ENCODE data around the gene TCEAL1.
A peak's percentile ranks its signal among the peaks of the same experiment; 100 is the strongest.
"Not testable (repeated sequence)": the region's sequence is repeated elsewhere in the genome, so short reads cannot be mapped to it uniquely, and the experiment has no call there.

Gene TCEAL1

GRCh38 chrX:103628386-103629317 is at the start of gene TCEAL1:
Gene TCEAL1 (plus strand): TSS chrX:103628975. CDS start chrX:103629917, 942 bp downstream.
- no peaks in the 10 kb centered on the region for H3K36me3 ChIP-seq (ENCODE audit: control insufficient read depth, insufficient read depth, low read length)
- H3K9ac ChIP-seq (ENCODE audit: low read length): peak within 1 kb of the TSS; percentile 81
- H3K27ac ChIP-seq (ENCODE audit: low read depth, low read length): peak within 1 kb of the TSS; percentile 94
- peaks cover 4% of the 10 kb centered on the region for H3K4me1 ChIP-seq (ENCODE audit: control insufficient read depth, insufficient read depth, low read length)
- H3K27me3 ChIP-seq (ENCODE audit: control insufficient read depth, insufficient read depth, low read length): peaks cover 4% of the 10 kb centered on the region
- H3K4me3 ChIP-seq (ENCODE audit: low read length): peak within 1 kb of the TSS; percentile 79

GRCh38 chrX:103584596-103584995 is 44.2 kb upstream of the TCEAL1 start:
- Histone ChIP-seq H3K36me3 (ENCODE audit: control insufficient read depth, insufficient read depth, low read length) (no peaks in the 10 kb centered on the region), H3K27ac (ENCODE audit: low read depth, low read length) (no peak overlapping the region), H3K4me3 (ENCODE audit: low read length) (no peak overlapping the region)

GRCh38 chrX:103585411-103586313 is 43.1 kb upstream of the TCEAL1 start, which contains the start of gene TCEAL4:
Gene TCEAL4 (plus strand): TSS chrX:103585515. CDS start chrX:103586676, 1,161 bp downstream.
- Histone ChIP-seq H3K27ac (ENCODE audit: low read depth, low read length) (peak within 1 kb of the TSS; percentile 94), H3K4me3 (ENCODE audit: low read length) (peak within 1 kb of the TSS; percentile 93), H3K36me3 (ENCODE audit: control insufficient read depth, insufficient read depth, low read length) (no peaks in the 10 kb centered on the region)

More at GRCh38 chrX:103584596-103584995, 44.2 kb upstream of the TCEAL1 start:
- H3K4me1 ChIP-seq (ENCODE audit: control insufficient read depth, insufficient read depth, low read length): no peaks in the 10 kb centered on the region
- no peaks in the 10 kb centered on the region for H3K27me3 ChIP-seq (ENCODE audit: control insufficient read depth, insufficient read depth, low read length)
- H3K9ac ChIP-seq (ENCODE audit: low read length): no peak overlapping the region

GRCh38 chrX:103586314-103586646 is 42.5 kb upstream of the TCEAL1 start:
- Histone ChIP-seq H3K27me3 (ENCODE audit: control insufficient read depth, insufficient read depth, low read length) (no peaks in the 10 kb centered on the region), H3K27ac (ENCODE audit: low read depth, low read length) (peak overlapping the region; percentile 94), H3K9ac (ENCODE audit: low read length) (no peak overlapping the region), H3K36me3 (ENCODE audit: control insufficient read depth, insufficient read depth, low read length) (no peaks in the 10 kb centered on the region), H3K4me3 (ENCODE audit: low read length) (peak overlapping the region; percentile 93), H3K4me1 (ENCODE audit: control insufficient read depth, insufficient read depth, low read length) (no peaks in the 10 kb centered on the region)

More at GRCh38 chrX:103585411-103586313, 43.1 kb upstream of the TCEAL1 start, which contains the start of gene TCEAL4:
- Histone ChIP-seq H3K4me1 (ENCODE audit: control insufficient read depth, insufficient read depth, low read length) (no peaks in the 10 kb centered on the region), H3K27me3 (ENCODE audit: control insufficient read depth, insufficient read depth, low read length) (no peaks in the 10 kb centered on the region), H3K9ac (ENCODE audit: low read length) (peak within 1 kb of the TSS; percentile 93)

- H3K4me3 ChIP-seq (ENCODE audit: low read length): peak overlapping the region; percentile 93
- H3K27ac ChIP-seq (ENCODE audit: low read depth, low read length): peak overlapping the region; percentile 94
- H3K4me1 ChIP-seq (ENCODE audit: control insufficient read depth, insufficient read depth, low read length): no peaks in the 10 kb centered on the region
- no peaks in the 10 kb centered on the region for H3K27me3 ChIP-seq (ENCODE audit: control insufficient read depth, insufficient read depth, low read length)
- no peaks in the 10 kb centered on the region for H3K36me3 ChIP-seq (ENCODE audit: control insufficient read depth, insufficient read depth, low read length)
- H3K9ac ChIP-seq (ENCODE audit: low read length): no peak overlapping the region
Measured at GRCh38 chrX:103586659-103587058, 42.1 kb upstream of the TCEAL1 start.

- not testable (repeated sequence) for H3K9ac ChIP-seq (ENCODE audit: low read length); H3K27me3 ChIP-seq (ENCODE audit: control insufficient read depth, insufficient read depth, low read length); H3K4me1 ChIP-seq (ENCODE audit: control insufficient read depth, insufficient read depth, low read length); H3K27ac ChIP-seq (ENCODE audit: low read depth, low read length); H3K4me3 ChIP-seq (ENCODE audit: low read length); H3K36me3 ChIP-seq (ENCODE audit: control insufficient read depth, insufficient read depth, low read length)
Measured at GRCh38 chrX:103592295-103592694, 36.5 kb upstream of the TCEAL1 start.

- H3K9ac ChIP-seq (ENCODE audit: low read length); H3K27ac ChIP-seq (ENCODE audit: low read depth, low read length); H3K4me1 ChIP-seq (ENCODE audit: control insufficient read depth, insufficient read depth, low read length); H3K4me3 ChIP-seq (ENCODE audit: low read length); H3K27me3 ChIP-seq (ENCODE audit: control insufficient read depth, insufficient read depth, low read length); H3K36me3 ChIP-seq (ENCODE audit: control insufficient read depth, insufficient read depth, low read length): not testable (repeated sequence)
Measured at GRCh38 chrX:103595202-103595601, 33.6 kb upstream of the TCEAL1 start.

GRCh38 chrX:103607364-103608305 is 21.1 kb upstream of the TCEAL1 start, which contains the start of gene TCEAL3:
Gene TCEAL3 (plus strand): TSS chrX:103607963. CDS start chrX:103609065, 1,102 bp downstream.
- Histone ChIP-seq H3K27ac (ENCODE audit: low read depth, low read length) (peak within 1 kb of the TSS; percentile 75), H3K27me3 (ENCODE audit: control insufficient read depth, insufficient read depth, low read length) (no peaks in the 10 kb centered on the region), H3K4me1 (ENCODE audit: control insufficient read depth, insufficient read depth, low read length) (no peaks in the 10 kb centered on the region), H3K4me3 (ENCODE audit: low read length) (peak within 1 kb of the TSS; percentile 71), H3K36me3 (ENCODE audit: control insufficient read depth, insufficient read depth, low read length) (no peaks in the 10 kb centered on the region), H3K9ac (ENCODE audit: low read length) (no peak within 1 kb of the TSS)

- Histone ChIP-seq H3K4me1 (ENCODE audit: control insufficient read depth, insufficient read depth, low read length) (no peaks in the 10 kb centered on the region), H3K9ac (ENCODE audit: low read length) (no peak overlapping the region), H3K27ac (ENCODE audit: low read depth, low read length) (peak overlapping the region; percentile 75), H3K4me3 (ENCODE audit: low read length) (peak overlapping the region; percentile 71), H3K27me3 (ENCODE audit: control insufficient read depth, insufficient read depth, low read length) (no peaks in the 10 kb centered on the region), H3K36me3 (ENCODE audit: control insufficient read depth, insufficient read depth, low read length) (no peaks in the 10 kb centered on the region)
Measured at GRCh38 chrX:103608306-103608963, 20.3 kb upstream of the TCEAL1 start.

- H3K4me1 ChIP-seq (ENCODE audit: control insufficient read depth, insufficient read depth, low read length): no peaks in the 10 kb centered on the region
- H3K36me3 ChIP-seq (ENCODE audit: control insufficient read depth, insufficient read depth, low read length): no peaks in the 10 kb centered on the region
- no peak overlapping the region for H3K9ac ChIP-seq (ENCODE audit: low read length)
- no peak overlapping the region for H3K4me3 ChIP-seq (ENCODE audit: low read length)
- no peak overlapping the region for H3K27ac ChIP-seq (ENCODE audit: low read depth, low read length)
- H3K27me3 ChIP-seq (ENCODE audit: control insufficient read depth, insufficient read depth, low read length): no peaks in the 10 kb centered on the region
Measured at GRCh38 chrX:103610282-103610681, 18.5 kb upstream of the TCEAL1 start.

GRCh38 chrX:103613362-103613890 is 15.3 kb upstream of the TCEAL1 start:
- Histone ChIP-seq H3K4me1 (ENCODE audit: control insufficient read depth, insufficient read depth, low read length) (no peaks in the 10 kb centered on the region), H3K4me3 (ENCODE audit: low read length) (no peak overlapping the region), H3K27ac (ENCODE audit: low read depth, low read length) (no peak overlapping the region), H3K9ac (ENCODE audit: low read length) (no peak overlapping the region), H3K27me3 (ENCODE audit: control insufficient read depth, insufficient read depth, low read length) (no peaks in the 10 kb centered on the region), H3K36me3 (ENCODE audit: control insufficient read depth, insufficient read depth, low read length) (no peaks in the 10 kb centered on the region)
